Measurements from ENCODE around the gene SPRN.

The SPRN gene

DNA sequence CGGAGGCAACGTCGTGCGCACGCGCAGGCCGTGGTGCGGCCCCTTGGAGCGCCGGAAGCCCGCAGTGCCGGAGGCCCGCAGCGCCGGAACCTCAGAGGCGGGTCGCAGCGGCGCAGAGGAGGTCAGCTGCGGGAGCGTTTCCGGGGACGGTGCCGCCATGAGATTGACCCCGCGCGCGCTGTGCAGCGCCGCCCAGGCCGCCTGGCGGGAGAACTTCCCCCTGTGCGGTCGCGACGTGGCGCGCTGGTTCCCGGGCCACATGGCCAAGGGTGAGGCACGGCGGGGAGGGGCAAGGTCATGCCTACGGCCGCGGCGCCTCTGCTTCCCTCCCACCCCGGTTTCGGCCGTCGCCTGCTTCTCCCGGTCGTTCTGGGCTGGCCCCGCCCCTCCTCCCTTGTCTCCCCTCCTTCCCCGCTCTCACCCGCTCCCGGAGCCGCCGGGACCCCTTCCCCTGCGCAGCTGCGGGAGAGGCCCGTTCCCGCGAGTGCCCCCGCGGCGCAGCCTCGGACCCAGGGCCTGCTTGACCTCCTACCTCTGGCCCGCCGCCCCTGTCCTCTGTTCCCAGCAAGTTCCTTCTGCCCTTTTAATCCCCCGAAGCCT is 30.3 kb downstream of the SPRN start, which contains the start of gene MTG1:
MTG1 (plus strand) TSS at position 94 of the 600 bp plus-strand sequence; CDS start at position 158, 64 bp downstream.
- peak; percentile 93 for DNase-seq (ENCODE audit: low read depth)
- TF ChIP-seq CTCF (conservative IDR thresholded peaks at IDR 0.05; ENCODE audit: low read depth, low read length), result no peak

DNA sequence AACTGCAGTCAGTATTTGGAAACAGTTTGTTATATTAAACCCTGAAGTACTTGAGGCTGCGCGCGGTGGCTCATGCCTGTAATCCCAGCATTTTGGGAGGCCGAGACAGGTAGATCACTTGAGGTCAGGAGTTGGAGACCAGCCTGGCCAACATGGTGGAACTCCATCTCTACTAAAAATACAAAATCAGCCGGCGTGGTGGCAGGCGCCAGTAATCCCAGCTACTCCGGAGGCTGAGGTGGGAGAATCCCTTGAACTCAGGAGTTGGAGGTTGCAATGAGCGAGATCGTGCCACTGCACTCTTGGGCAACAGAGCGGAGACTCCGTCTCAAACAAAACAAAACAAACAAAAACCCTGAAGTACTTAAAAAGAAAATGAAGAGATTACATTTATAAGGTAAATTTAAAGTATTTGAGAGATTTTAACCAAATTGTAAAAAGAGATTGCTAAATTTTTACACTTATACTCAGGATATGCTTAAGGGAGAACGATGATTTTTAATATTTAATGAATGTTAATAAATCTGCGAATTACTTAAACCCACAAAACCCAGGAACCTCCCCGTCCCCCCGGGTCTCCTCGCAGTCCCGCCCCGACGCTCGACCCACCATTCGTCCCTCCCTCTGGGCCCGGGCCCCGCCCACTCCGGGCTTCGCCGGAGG is 30.9 kb downstream of the SPRN start:
- TF ChIP-seq CTCF (conservative IDR thresholded peaks at IDR 0.05; ENCODE audit: low read depth, low read length), result no peak
- H3K4me3 ChIP-seq (ENCODE audit: low read depth, low read length), result peak overlapping the region; percentile 92
- DNase-seq (ENCODE audit: low read depth), result no peak

More for the DNA sequence above, 30.3 kb downstream of the SPRN start, which contains the start of gene MTG1:
- H3K4me3 ChIP-seq (ENCODE audit: low read depth, low read length), result peak within 1 kb of the TSS; percentile 92

DNA sequence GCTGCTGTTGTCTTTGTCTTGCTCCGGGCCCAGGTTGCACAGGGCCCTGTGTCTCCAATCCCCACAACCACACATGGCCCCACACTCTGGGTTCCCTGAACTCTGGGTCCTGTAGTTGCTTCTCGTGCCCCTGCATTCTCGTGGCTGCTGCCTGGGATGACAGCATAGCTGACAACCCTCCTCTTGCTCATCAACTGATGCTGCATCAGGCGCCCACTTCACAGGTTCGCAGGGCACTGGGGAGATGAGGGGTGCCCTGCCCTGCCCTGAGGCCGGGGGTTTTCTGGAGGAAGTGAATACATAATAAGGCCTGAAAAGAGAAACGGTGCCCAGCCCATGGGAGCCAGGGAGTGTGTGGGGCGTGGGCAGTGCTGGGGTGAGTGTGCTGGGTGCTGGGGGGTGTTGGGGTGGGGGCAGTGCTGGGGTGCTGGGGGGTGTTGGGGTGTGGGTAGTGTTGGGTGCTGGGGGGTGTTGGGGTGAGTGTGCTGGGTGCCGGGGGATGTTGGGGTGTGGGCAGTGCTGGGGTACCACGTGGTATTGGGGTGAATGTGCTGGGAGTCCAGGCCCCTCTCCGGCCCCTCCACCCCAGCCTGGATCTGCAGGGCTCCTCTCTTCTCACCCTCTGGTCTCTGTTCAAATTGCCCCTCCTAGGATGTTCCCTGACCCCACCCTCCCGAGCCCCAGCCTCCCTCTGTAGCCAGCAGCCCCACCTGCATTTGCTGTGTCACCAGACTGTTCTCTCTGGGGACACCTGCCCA is 32.5 kb downstream of the SPRN start:
- no peak for DNase-seq (ENCODE audit: low read depth)
- TF ChIP-seq CTCF (conservative IDR thresholded peaks at IDR 0.05; ENCODE audit: low read depth, low read length), result no peak
- H3K4me3 ChIP-seq (ENCODE audit: low read depth, low read length), result no peak overlapping the region

- H3K4me3 ChIP-seq (ENCODE audit: low read depth, low read length), result no peak overlapping the region
- TF ChIP-seq CTCF (conservative IDR thresholded peaks at IDR 0.05; ENCODE audit: low read depth, low read length), result no peak
- no peak for DNase-seq (ENCODE audit: low read depth)
Measured at GRCh38 chr10:133391249-133391635, 33.2 kb downstream of the SPRN start.

GRCh38 chr10:133390597-133391248 is 33.7 kb downstream of the SPRN start:
- no peak overlapping the region for H3K4me3 ChIP-seq (ENCODE audit: low read depth, low read length)
- no peak for TF ChIP-seq CTCF (conservative IDR thresholded peaks at IDR 0.05; ENCODE audit: low read depth, low read length)
- no peak for DNase-seq (ENCODE audit: low read depth)

DNA sequence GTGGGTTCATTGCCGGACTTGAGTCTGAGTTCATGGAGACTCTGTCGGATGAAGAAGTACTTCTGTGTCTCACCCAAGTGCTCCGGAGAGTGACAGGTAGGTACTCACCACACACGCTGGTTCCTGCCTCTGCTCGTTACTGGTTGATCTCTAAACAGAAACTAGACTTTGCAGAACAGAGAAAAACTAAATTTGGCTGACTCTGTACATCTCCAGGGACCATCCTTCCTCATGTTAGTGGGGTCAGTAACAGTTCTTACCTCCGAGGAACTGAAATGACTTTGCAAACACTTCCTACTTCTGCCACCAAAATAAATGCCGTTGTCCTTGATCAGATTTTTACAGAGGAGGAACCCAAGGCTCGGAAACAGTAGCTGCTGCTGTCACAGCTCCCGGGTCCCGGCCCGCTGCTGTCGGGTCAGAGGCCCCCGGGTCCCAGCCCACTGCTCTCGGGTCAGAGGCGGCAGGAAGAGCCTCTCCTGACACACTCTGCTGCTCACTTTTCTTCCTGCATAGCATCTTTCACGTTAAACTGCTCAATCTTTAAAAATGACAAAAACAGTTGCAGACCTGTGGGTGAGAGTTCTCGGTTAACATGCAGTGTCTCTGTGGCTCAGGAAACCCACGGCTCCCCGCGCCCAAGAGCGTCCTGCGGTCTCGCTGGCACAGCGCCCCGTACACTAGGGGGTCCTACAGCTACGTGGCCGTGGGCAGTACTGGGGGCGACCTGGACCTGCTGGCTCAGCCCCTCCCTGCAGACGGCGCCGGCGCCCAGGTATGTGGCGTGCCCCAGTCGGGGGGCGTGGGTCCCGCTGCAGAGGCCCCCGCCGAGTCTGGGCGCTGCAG is 35.2 kb downstream of the SPRN start:
- no peak for TF ChIP-seq CTCF (conservative IDR thresholded peaks at IDR 0.05; ENCODE audit: low read depth, low read length)
- H3K4me3 ChIP-seq (ENCODE audit: low read depth, low read length), result no peak overlapping the region
- no peak for DNase-seq (ENCODE audit: low read depth)
